Hypothalamus (tissue), 51 donors: ENCODE results near the gene CPSF4L.
A peak's percentile ranks its signal among the peaks of the same experiment; 100 is the strongest.

ENCODE experiments used
- DNase-seq, 51 donors: peaks; one replicate each; lab custom pipeline; 2025; lab: John Stamatoyannopoulos, UW

The CPSF4L gene

DNA sequence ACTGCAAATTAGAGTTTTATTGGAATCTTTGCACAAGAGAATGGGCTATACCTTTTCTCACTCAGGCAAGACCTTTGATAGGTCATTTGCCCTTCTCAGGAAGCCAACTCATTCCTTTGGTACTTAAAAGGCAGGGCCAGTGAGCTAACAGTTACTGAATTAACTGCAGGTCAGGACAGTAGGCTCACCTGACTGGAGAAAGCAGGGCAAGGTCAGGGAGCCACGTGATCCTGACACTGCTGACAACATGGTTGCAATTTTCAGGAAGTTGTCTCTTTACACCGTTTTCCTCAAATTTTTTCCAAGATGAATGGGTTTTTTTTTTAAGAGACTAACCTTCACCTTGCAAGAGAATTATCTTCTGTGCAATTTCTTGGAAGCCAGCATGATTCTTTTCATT lies 21.1 kb downstream of the CPSF4L start:
- DNase-seq, result no peak

DNA sequence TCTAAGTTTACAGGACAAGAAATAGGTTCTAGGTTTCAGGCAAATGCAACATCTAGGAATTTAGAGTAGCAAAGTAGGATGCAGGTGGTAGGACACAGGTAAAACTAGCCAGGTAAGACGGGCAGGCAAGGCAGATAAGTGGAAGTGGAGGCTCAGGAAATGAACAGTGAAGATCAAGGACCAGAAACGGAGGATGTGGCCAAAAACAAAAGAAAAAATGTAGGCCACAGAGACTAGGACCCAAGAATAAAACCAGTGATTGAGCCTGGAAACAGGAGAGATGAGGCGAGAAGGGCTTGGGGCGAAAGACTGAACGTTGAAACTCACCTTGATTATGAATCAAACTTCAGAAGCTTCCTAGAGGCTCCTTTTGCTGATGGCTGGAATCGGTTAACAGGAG lies 24.0 kb downstream of the CPSF4L start:
- DNase-seq, result no peak

DNA sequence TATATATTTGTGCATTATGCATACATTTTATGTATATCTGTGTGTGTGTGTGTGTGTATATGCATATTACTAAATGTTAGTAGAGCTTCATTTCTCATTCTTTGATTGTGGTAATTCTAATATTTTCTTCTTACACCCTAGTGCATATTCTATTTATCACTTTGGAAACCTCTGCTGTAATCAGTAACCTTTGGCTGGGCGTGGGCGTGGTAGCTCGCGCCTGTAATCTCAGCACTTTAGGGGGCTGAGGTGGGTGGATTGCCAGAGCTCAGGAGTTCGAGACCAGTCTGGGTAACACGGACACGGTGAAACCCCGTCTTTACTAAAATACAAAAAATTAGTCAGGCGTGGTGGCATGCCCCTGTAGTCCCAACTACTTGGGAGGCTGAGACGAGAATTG lies 26.9 kb downstream of the CPSF4L start:
- no peak for DNase-seq

DNA sequence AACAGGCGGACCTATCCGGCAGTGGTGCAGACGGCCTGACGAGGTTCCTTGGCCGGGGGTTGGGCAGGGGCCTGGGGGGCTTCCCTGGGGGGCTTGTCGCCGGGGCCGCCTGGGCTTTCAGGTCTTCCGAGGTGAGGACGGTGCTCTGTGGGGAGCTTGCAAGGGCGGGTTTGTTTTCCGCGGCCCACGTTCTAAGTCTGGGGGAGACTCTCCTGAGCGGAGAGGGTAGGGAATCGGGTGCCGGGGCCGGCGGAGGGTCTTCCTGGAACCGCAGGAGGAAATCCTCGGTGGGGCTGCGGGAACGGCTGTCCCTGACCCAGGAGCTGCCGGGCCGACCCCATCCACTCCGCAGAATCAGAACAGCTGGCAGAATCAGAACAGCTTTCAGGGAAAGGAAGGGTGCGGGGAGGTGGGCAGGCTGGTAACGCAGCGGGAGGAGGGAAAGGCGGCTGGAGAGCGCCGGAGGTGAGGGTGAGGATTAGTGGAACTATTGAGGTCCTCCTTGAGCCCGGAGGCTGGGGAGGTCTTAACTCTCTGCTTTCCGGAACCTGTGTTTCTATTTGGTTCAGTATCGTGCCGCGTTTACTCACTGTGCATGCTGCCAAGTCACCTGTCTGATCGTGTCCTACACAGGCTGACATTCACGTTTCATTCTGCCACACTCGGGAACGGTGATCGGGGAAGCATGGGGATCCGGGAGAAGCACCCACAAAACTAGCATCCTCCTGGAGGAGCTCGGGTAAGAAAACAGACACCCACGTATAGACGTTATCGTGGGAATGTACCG lies 28.9 kb downstream of the CPSF4L start:
- DNase-seq, result peak in 24 of 51 donors; percentile 13 to 71 (median 58)

DNA sequence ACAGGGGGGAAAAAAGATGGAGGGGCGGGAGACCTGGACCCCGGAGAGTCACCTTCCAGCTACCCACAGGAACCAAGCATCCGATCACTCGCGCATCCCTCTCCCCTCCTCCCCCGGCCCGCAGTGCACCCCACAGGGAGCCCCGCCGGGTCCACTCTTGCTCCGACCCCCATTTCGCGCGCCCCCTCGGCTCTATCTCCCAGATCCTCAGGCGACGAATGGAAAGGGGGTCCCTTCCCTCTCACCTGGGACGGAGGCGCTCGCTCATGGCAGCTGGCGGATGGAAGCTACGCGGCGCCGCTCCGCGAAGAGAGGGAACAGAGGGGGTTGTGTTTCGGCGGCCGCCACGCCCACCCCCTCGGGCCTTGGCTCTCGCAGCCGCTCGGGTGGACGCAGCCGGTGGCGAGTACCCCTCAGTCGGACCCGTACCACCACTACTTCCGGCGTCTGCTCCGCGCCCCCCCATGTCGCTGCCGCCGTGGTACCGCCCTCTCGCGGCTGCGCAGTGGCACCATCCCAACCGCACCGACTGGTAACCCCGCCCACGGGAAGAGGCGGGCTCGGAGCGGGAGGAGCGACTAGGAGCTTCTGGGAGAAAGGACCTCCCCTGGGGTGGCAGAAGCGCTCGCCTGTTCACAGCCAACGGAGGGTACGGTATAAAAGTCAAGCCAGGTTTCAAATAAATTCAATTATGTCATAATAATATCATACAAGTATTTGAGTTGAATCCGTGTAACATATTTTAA lies 29.7 kb downstream of the CPSF4L start:
- peak; percentile 46 to 98 (median 94) for DNase-seq

DNA sequence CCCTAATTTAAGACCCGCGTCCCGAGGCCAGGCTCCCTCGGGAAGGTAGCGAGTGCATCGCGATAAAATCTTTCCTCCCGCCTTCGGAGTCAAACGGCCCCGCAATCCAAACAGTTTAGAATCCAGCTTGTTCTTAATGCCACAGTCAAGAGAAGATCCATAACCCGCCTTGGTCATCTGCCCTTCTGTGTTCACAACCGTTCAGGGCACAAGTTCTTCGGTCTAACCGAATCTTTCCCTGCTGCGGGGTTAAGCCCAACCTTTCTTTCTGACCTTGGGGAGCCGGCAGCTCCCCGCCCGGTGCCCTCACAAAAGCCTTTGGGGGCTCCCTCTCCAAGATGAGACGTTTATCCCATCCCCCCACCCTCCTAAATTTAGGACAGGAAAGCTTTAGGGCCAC lies 30.3 kb downstream of the CPSF4L start:
- peak in 6 of 51 donors; percentile 15 to 67 (median 48) for DNase-seq

DNA sequence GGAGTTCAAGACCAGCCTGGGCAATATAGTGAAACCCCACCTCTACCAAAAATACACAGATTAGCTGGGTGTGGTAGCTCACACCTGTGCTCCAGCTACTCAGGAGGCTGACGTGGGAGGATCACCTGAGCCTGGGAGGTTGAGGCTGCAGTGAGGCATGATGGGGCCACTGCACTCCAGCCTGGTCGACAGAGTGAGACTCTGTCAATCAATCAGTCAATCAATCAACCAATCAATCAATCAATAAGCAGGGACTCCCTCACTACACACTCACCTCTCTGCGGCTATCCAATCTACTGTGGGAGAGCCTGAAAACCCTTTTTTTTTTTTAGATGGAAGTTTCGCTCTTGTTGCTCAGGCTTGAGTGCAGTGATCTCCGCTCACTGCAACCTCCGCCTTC lies 31.6 kb downstream of the CPSF4L start:
- DNase-seq, result no peak

DNA sequence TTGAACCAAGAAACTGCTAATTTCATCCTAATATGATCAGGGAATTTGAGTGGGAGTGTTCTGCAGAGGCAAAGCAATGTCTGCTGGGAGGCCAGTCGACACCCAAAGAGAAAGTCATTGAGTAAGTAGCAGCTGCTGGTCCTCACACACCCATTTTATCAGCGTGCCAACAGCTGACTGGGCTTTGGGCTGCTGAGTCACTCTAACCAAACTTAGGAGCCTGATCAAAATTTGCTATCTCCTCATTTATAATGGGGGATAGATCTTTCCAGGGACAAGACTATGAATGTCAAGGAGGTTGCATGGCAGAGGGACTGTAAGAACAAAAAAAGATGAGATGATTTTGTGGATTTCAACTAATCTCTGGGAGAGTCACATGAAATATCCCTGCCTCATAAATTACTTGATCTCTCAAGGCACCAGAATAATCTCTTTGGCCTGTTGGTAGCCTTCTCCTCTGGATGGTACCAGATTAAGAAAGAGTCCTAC lies 32.9 kb downstream of the CPSF4L start:
- peak in 17 of 51 donors; percentile 5 to 51 (median 24) for DNase-seq

DNA sequence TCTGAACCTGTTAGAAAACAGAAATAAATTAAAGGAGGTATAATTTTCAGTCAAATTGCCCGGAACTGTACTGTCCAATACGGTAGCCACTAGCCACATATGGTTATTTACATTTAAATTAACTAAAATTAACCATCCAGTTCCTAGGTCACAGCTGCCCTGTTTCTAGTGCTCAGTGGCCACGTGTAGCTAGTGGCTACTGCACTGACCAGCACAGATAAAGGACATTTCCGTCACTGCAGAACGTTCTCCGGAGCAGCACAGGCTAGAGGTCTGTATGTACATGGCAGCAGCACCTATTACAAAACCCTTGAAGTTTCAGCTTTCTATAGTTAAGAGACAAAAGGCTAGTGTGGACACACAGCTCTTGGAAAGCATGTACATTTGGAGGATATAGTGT lies 33.7 kb downstream of the CPSF4L start:
- DNase-seq, result no peak

DNA sequence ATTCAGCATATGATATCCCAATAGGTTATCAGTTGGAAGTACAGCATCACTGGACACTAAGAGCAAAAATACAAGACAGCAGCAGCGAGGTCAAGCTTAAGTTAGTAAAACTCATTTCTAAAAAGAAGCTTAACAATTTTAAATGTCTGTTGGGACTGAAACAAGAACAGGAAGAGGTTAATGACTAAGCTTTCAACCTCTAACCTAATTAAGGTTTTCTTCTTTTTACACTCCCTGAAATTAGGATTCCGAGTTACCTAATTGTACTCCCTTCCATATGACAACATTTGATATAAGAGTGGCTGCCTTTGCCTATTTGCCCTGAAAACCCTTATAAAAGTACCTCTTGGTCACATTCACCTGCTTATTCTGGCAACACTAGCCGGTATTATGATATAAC lies 34.3 kb downstream of the CPSF4L start:
- DNase-seq, result no peak

DNA sequence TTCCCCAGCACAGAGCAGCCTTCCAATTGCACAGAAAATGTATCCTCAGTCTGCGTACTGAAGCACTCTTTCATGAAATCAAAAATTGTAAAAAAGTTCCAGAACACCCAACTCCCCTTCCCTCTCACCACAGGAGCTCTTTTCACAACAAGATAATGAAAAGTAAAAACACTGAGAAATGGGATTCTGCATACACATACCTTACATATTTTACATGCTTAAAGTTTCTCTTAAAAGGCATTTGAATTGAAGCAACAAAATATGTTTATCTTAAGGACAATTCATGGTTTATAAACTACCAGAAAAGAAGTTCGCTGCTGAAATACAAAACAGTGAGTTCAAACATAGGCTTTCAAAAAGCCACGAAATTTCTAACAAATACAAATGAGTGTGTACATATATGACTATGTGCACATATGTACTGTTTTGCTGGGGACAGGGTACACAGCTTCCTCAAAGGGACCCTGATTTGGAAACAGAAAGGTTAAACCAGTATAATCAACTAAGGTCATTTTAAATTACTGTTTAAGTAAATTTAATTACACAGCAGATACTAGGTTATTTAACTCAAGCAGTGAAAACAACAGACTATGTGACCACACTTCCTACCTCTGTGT lies 35.0 kb downstream of the CPSF4L start:
- DNase-seq, result no peak

DNA sequence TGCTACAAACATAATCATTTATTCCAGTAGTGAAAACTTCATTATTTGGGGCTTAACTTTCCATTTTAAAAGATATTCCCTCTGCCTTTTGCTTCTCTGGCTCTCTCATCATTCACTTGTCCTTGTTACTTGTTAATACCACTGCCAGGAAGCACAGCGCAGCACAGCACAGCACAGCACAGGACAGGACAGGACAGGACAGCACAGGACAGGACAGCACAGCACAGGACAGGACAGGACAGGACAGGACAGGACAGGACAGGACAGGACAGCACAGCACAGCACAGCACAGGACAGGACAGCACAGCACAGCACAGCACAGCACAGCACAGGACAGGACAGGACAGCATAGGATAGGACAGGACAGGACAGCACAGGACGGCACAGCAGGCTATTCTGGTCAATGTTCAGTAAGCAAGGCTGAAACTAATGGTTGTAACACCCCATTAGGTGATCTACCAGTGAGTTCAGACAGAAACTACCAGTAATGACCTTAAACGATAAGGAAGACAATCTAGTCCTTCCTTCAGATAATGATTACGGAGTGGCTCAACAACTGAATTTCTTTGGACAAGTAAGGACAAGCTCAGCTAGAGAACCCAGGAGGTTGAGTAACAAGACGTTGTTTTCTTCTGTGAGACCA lies 36.9 kb downstream of the CPSF4L start:
- no peak for DNase-seq

DNA sequence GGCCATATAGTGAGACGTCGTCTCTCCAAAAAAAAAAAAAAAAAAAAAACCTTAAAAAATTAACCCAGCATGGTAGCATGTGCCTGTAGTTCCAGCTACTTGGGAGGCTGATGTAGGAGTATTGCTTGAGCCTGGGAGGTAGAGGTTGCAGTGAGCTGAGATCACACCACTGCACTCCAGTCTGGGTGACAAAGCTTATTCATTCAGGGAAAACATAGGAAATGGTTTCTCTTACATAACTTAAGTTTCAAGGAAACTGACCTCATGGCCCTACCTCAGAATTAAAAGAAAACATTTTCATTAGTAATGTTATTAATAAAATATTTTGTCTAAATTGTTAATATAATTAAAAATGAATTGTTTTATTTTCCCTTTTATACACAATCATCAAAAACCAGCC lies 37.4 kb downstream of the CPSF4L start:
- no peak for DNase-seq

DNA sequence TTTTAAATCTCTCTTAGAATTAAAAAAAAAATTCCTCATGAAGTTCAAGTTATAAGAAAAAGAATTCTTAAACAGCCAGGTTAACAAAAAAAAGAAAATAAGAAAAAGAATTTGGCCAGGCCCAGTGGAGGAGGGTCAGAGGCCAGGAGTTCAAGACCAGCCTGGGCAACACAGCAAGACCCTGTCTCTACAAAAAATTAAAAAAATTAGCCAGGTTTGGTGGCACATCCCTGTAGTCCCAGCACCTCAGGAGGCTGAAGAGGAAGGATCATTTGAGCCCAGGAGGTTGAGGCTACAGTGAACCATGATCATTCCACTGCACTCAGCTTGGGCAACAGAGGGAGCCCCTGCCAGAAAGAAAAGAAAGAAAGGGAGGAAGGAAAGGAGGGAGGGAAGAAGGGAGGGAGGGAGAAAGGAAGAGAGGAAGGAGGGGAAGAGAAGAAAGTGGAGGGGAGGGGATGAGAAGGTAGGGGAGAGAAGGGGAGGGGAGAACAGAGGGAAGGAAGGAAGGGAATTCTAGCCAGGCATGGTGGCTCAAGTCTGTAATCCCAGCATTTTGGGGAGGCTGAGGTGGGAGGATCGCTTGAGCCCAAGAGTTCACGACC lies 38.0 kb downstream of the CPSF4L start:
- no peak for DNase-seq

DNA sequence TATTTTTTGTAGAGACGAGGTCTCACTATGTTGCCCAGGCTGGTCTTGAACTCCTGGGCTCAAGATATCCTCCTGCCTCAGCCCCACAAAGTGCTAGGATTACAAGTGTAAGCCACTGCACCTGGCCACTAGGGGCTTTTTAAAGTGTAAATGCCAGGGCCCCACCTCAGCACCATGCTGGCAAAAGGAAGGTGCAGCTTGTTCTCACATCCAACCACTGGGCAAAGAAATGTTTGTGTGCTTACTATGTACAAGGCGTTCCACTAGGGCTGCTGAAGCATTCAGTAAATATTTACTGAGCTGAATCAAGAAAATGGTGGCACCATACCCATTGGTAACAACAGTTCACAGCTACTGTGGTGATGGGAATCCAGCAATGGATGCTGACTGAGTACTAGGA lies 46.2 kb downstream of the CPSF4L start:
- DNase-seq, result no peak

DNA sequence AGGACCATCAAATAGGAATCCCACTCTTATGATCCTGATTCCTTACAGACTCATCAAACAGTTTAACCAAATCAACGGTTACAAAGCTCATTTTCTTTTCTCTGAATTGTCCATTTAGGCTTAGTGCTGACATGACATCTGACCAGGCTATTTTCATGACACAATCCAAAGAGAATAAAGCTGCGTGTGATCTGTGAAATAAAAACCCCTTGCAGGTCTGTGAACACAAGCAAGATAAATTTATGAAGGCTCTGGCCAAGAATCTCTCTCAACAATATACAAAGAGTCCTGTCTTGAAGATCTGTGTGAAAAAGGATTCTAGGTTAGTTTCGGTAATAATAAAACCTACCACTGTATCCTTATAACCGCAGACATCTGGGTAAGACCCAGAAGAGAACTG lies 46.8 kb downstream of the CPSF4L start:
- DNase-seq, result no peak

DNA sequence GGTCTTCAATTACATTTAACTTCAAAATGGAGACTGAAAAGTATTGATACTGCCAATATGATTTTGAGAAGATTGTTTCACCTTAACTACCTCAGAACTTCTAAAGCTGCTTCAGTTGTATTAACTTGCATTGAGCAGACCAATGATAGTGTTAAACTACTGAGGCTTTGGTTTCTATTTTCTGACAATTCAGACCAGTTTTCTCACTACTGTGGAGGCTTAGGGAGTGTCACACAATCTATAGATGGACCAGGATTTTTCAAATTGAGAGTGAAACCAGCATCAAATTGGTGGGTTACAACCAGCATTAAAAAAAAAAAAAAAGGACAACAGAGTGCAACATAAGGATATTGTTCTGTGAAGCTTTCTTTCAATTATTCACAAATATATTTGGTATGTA lies 47.7 kb downstream of the CPSF4L start:
- DNase-seq, result no peak

DNA sequence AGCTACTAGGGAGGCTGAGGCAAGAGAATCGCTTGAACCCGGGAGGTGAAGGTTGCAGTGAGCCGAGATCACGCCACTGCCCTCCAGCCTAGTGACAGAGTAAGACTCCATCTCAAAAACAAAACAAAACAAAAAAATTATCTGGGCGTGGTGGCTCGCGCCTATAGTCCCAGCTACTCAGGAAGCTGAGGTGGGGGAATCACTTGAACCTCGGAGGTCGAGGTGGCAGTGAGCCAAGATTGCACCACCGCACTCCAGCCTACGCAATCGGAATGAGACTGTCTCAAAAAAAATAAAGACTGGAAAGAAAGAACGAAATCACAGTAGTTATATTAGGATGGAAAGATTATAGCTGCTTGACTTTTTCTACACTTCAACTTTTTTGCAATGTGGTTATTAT lies 49.9 kb downstream of the CPSF4L start:
- no peak for DNase-seq

DNA sequence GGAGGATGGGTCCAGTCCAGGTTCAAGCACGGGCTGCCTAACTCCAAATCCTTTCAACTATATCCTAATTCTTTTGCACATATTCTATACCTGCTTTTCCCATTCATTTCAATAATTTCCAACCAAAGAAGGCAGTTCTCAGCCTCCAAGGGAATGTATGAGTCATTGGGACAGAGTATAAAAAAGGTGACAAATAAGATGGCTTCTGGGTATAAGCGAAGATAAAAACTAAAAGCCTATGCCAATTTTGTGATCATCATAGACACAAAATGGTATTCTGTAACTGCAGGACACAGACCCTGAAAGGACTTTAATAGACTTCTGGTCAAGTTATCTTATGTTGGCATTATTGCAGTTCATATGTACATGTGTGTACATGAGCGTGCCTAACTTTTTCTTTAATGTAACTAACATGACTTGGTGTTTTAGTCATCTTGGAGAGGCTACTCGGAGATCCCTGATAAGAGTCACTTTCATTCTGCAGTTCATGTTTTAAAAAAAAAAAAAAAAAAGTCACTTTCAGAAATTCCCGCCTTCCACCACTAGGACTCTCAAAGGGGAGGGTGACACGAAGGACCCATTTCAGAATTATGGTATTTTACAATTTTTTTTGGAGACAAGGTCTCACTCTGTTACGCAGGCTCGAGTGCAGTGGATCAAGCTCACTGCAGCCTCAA lies 51.5 kb downstream of the CPSF4L start:
- no peak for DNase-seq

DNA sequence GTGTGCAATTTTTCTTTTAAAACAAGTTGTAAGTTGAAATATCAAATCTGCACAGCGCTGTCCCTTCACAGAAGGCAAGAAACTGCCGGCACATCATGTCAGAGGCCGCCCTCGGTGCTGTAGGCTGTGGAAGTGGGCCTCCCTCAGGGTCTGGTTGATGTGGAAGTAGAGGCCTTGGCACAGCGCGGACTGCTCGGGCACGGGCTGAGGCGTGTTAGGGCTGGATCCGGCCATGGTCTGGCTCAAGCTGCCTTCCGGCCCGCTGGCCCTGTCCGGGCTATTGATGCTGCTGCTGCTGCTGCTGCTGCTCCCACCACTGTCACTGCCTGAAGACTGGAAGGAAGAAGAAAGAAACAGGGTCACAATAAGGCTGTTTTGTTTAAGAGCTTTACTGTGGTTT lies 52.2 kb downstream of the CPSF4L start:
- peak in 1 of 51 donors; percentile 20 for DNase-seq
